ENCODE measurements around the gene RARS2.
"Not testable (repeated sequence)": the region's sequence is repeated elsewhere in the genome, so short reads cannot be mapped to it uniquely, and the experiment has no call there.

RARS2 gene

GRCh38 chr6:87589693-87590416 lies at the start of gene RARS2, which contains the start of gene ORC3:
Gene RARS2, minus strand, starts transcription at chr6:87589987. Its CDS starts 30 bp downstream, at chr6:87589957.
Gene ORC3, plus strand, starts transcription at chr6:87590135. Its CDS starts 34 bp downstream, at chr6:87590169.
- DNase-seq (ENCODE audit: low spot score) = peak; percentile 97

- no peak for DNase-seq (ENCODE audit: low spot score)
Measured at GRCh38 chr6:87639373-87639772, 49.6 kb upstream of the RARS2 start.

- no peak for DNase-seq (ENCODE audit: low spot score)
Measured at GRCh38 chr6:87637106-87637505, 47.3 kb upstream of the RARS2 start.

GRCh38 chr6:87636315-87636714 lies 46.5 kb upstream of the RARS2 start:
- no peak for DNase-seq (ENCODE audit: low spot score)

GRCh38 chr6:87633851-87634250 lies 44.1 kb upstream of the RARS2 start:
- no peak for DNase-seq (ENCODE audit: low spot score)

GRCh38 chr6:87630746-87631145 lies 41.0 kb upstream of the RARS2 start:
- no peak for DNase-seq (ENCODE audit: low spot score)

GRCh38 chr6:87628881-87629280 lies 39.1 kb upstream of the RARS2 start:
- no peak for DNase-seq (ENCODE audit: low spot score)

- DNase-seq (ENCODE audit: low spot score) = no peak
Measured at GRCh38 chr6:87628424-87628823, 38.6 kb upstream of the RARS2 start.

- DNase-seq (ENCODE audit: low spot score) = no peak
Measured at GRCh38 chr6:87623248-87623647, 33.5 kb upstream of the RARS2 start.

GRCh38 chr6:87618531-87618930 lies 28.7 kb upstream of the RARS2 start:
- DNase-seq (ENCODE audit: low spot score) = no peak

- DNase-seq (ENCODE audit: low spot score) = no peak
Measured at GRCh38 chr6:87617405-87617804, 27.6 kb upstream of the RARS2 start.

- not testable (repeated sequence) for DNase-seq (ENCODE audit: low spot score)
Measured at GRCh38 chr6:87613018-87613417, 23.2 kb upstream of the RARS2 start.

GRCh38 chr6:87608802-87609201 lies 19.0 kb upstream of the RARS2 start:
- no peak for DNase-seq (ENCODE audit: low spot score)

- DNase-seq (ENCODE audit: low spot score) = no peak
Measured at GRCh38 chr6:87606199-87606598, 16.4 kb upstream of the RARS2 start.

- DNase-seq (ENCODE audit: low spot score) = no peak
Measured at GRCh38 chr6:87600576-87600975, 10.8 kb upstream of the RARS2 start.

- no peak for DNase-seq (ENCODE audit: low spot score)
Measured at GRCh38 chr6:87590990-87591389, 1.2 kb upstream of the RARS2 start.

GRCh38 chr6:87590417-87590880 lies 662 bp upstream of the RARS2 start:
- no peak for DNase-seq (ENCODE audit: low spot score)

GRCh38 chr6:87588756-87589407 lies 905 bp downstream of the RARS2 start:
- no peak for DNase-seq (ENCODE audit: low spot score)

GRCh38 chr6:87586371-87587077 lies 3.3 kb downstream of the RARS2 start:
- DNase-seq (ENCODE audit: low spot score) = no peak

- no peak for DNase-seq (ENCODE audit: low spot score)
Measured at GRCh38 chr6:87583822-87584221, 6.0 kb downstream of the RARS2 start.

- no peak for DNase-seq (ENCODE audit: low spot score)
Measured at GRCh38 chr6:87575423-87575822, 14.4 kb downstream of the RARS2 start.

GRCh38 chr6:87574237-87574804 lies 15.5 kb downstream of the RARS2 start:
- no peak for DNase-seq (ENCODE audit: low spot score)
